SK-N-SH treated with all-trans-retinoic acid at 6 μM for 48 hours (cell line): ENCODE data around the gene ARMH1.

ENCODE experiments used
- ESRRG ChIP-seq: fragments of 250-450 bp; sonication (Bioruptor Pico); IDR thresholded peaks from 2 replicates; pipeline ENCODE4 v1.6.1; 2021; ENCODE audit warnings: mild to moderate bottlenecking
- PATZ1 ChIP-seq: fragments of 250-450 bp; sonication (Bioruptor Pico); IDR thresholded peaks from 2 replicates; pipeline ENCODE4 v1.8.0; 2020; ENCODE audit warnings: mild to moderate bottlenecking, moderate library complexity, borderline replicate concordance

- no peak for TF ChIP-seq PATZ1
- no peak for TF ChIP-seq ESRRG (CRISPR knock-in tag)
Observed at GRCh38 chr1:44661781-44662682, 12.5 kb upstream of the ARMH1 start.
